Gastrocnemius medialis (tissue), 4 donors: ENCODE measurements around the gene ITPRIP.

Source experiments
- POLR2A ChIP-seq, 2 donors: fragments of 450-650 bp; IDR thresholded peaks; one replicate each; pipeline ENCODE4 v1.6.1; 2017; ENCODE audit warnings: antibody characterized with exemption in 2 of 2, mild to moderate bottlenecking in 2 of 2, moderate library complexity in 2 of 2
- TF ChIP-seq, protein P1 (sequence below), 5 experiments: fragments of 450-650 bp in 3 of 5; fragments of 200-600 bp in 2 of 5; sonication (generic) in 2 of 5; IDR thresholded peaks in 4 of 5; conservative IDR thresholded peaks in 1 of 5; 1 replicate in 4 of 5; 2 replicates in 1 of 5; pipeline ENCODE4 v1.5.1; 2016 to 2019; ENCODE audit warnings: antibody characterized with exemption in 5 of 5, mild to moderate bottlenecking in 3 of 5, moderate library complexity in 3 of 5

DNA sequence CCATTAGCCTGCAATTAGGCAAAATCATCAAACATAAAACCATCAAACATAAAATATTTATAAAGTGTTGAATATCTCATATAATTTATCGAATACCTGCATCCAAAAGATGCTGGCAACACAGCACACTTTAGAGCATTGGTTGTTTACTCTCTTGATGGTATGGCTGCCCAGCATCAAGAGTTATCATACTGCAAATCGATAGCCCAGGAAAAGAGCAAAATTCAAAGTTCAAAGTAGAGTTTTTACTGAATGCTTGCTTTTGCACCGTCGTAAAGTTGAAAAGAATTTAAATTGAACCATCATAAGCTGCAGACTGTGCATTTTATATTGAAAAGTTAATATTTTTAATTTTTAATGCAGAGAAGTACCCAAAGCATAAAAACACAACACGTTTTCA, 73.5 kb downstream of the ITPRIP start:
- TF ChIP-seq, protein P1, sequence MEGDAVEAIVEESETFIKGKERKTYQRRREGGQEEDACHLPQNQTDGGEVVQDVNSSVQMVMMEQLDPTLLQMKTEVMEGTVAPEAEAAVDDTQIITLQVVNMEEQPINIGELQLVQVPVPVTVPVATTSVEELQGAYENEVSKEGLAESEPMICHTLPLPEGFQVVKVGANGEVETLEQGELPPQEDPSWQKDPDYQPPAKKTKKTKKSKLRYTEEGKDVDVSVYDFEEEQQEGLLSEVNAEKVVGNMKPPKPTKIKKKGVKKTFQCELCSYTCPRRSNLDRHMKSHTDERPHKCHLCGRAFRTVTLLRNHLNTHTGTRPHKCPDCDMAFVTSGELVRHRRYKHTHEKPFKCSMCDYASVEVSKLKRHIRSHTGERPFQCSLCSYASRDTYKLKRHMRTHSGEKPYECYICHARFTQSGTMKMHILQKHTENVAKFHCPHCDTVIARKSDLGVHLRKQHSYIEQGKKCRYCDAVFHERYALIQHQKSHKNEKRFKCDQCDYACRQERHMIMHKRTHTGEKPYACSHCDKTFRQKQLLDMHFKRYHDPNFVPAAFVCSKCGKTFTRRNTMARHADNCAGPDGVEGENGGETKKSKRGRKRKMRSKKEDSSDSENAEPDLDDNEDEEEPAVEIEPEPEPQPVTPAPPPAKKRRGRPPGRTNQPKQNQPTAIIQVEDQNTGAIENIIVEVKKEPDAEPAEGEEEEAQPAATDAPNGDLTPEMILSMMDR (IDR thresholded peaks at IDR 0.05 in 4 of 5, conservative IDR thresholded peaks at IDR 0.05 in 1 of 5) = no peak
- no peak for TF ChIP-seq POLR2A (IDR thresholded peaks at IDR 0.05)
